ENCODE measurements around the gene CCNB1.

DNA sequence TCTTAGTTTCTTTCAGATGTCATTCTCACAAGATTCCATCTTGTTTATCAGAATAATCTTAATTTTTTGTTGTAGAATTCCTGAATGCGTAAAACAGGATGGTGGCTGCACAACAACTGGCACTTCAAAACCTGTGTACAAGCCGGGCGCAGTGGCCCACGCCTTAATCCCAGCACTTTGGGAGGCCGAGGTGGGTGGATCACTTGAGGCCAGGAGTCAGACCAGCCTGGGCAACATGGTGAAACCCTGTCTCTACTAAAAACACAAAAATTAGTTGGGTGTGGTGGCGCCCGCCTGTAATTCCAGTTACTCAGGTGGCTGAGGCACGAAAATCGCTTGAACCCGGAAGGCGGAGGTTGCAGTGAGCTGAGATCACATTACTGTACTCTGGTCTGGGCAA lies 10.5 kb upstream of the CCNB1 start:
- no peak for TF ChIP-seq ZFX (IDR thresholded peaks at IDR 0.05)
- TF ChIP-seq, protein P1, sequence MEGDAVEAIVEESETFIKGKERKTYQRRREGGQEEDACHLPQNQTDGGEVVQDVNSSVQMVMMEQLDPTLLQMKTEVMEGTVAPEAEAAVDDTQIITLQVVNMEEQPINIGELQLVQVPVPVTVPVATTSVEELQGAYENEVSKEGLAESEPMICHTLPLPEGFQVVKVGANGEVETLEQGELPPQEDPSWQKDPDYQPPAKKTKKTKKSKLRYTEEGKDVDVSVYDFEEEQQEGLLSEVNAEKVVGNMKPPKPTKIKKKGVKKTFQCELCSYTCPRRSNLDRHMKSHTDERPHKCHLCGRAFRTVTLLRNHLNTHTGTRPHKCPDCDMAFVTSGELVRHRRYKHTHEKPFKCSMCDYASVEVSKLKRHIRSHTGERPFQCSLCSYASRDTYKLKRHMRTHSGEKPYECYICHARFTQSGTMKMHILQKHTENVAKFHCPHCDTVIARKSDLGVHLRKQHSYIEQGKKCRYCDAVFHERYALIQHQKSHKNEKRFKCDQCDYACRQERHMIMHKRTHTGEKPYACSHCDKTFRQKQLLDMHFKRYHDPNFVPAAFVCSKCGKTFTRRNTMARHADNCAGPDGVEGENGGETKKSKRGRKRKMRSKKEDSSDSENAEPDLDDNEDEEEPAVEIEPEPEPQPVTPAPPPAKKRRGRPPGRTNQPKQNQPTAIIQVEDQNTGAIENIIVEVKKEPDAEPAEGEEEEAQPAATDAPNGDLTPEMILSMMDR (conservative IDR thresholded peaks at IDR 0.05) = no peak
